ELR (cell line): ENCODE measurements around the gene GPR68.
A peak's percentile ranks its signal among the peaks of the same experiment; 100 is the strongest.
"Not testable (repeated sequence)": the region's sequence is repeated elsewhere in the genome, so short reads cannot be mapped to it uniquely, and the experiment has no call there.

ENCODE experiments used
- DNase-seq: peaks from one replicate; pipeline ENCODE4 v3.0.0-alpha.2; 2015; ENCODE audit warnings: low read depth

GPR68 gene

DNA sequence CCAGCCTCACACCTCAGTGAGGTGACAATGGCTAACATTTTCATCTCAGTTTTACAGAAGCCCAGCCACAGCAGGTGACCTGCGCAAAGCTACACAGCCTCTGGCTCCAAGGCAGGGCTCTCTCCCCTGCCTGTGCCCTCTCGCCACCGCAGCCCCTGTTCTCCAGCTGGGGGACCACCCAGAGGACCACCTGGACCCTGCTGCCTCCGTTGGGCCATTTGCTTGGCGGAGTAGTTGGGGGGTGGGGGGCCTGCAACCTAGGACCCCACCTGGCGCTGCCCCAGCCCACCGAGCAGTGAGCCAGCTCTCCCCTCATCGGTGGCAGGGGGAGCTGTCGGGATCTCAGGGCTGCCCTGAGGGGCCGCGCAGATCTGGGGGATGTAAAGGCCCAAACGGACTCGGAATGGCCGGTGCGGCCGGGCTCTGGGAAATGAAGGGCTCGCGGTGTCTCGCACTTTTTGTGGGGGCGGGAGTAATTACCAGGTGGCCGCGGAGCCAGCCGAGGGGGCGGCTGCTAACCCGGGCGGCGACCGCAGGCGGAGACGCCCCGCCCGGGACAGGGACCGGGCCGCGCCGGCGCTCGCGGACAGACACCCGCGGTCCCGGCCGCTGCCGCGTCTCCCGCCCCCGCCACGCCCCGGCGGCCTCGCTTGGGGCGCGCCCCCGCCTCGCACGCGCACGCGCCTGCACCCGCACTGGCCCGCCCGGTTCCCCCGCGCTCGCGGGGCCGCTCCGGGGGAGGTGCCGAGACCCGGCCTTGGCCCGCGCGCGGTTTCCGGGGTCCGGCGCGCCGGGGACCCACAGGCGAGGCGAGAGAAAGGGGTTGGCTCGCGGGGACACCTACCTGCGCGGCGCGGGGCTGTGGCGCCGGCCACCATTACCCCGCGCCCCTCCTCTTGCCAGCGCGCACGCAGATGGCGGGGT is 8.6 kb upstream of the GPR68 start:
- peak; percentile 46 for DNase-seq

DNA sequence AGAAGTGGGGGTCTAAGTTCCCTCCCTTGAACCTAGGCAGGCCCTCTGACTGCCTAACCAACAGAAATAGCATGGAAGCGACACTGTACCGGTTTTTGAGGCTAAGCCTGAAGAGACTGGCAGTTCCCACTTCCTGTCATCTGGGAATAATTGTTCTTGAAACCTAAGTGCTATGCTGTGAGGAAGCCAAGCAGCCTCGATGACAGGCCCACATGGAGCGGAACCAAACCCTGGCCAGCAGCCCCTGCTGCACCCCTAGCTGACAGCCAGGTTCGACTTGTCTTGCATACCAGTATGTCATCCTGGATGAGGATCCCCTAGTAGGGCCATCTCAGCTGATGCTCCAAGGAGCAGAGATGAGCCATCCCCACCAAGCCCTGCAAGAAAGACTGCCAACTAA is 6.4 kb upstream of the GPR68 start:
- no peak for DNase-seq

DNA sequence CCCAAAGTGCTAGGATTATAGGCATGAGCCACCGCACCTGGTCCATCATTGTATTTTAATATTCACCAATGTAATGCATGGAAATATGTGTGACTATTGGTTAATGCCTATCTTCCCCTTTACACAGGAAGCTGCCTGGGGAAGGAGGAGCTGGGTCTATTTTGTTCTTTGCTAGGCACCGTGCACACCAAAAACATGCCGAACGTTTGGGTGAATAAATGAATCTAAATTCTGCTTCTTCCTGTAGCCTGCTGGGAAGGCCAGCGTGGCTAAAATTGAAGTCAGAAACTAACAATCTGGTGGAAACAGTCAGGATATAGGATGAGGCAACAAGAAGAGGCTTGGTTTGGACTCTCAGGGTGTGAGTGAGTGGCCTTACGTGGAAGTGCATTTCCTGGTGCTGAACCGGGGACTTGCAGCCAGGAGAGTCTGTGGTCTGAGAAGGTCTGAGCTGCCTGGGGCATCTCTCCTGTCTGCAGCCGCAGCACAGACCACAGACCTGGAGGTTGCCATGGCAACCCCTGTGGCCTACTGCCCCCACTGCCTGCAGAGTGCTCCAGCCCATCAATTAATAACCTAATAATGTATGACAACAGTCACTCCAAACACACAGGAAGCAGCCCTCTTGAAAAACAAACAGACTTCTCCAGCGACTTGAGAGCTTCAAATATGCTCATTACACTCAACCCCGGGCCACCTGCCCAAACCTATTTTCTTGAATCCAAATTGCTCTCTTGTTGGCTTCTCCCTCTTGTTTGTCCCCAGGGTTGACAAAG is 5.5 kb upstream of the GPR68 start:
- peak; percentile 87 for DNase-seq

- DNase-seq: no peak
These were observed 1.7 kb upstream of the GPR68 start for GRCh38 chr14:91246051-91246852.

GRCh38 chr14:91245616-91246015 is 1.1 kb upstream of the GPR68 start:
- not testable (repeated sequence) for DNase-seq

DNA sequence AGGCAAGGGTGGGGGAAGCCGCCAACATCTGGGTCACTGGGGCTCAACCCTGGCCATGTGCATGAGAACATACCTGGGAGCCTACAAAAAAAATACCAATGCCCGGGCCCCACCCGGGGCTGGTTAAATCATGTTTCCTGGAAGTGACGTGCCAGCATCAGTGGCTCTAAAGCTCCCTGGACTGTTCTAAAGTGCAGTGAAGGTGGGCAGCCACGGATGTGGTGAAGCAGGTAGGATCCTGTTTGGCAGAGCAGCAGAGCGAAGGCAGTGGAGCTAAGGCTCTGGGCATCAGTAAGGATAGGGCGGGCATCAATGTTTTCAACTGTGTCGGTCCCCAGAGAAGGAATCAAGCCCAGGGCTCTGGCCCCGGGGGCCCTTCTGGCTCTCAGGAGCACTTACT is 525 bp upstream of the GPR68 start:
- DNase-seq: no peak

DNA sequence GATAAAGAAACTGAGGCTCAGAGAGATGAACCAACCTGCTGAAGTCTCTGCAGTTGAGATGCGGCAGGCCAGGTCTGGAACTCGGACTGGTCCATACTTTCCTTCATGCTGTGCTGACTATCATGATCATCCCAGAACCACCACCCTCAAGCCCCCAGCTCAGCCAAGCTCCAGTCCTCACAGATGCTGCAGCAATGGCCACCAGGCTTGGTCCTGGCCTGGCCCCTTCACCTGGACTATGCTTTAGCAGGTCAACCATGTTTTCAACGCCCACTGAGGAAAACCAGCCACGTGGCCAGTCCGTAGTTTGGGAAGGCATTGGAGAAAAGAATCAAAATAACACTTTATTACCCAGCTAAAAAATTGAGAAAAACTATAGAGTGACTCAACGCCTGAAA is 1.4 kb downstream of the GPR68 start:
- DNase-seq: no peak

DNA sequence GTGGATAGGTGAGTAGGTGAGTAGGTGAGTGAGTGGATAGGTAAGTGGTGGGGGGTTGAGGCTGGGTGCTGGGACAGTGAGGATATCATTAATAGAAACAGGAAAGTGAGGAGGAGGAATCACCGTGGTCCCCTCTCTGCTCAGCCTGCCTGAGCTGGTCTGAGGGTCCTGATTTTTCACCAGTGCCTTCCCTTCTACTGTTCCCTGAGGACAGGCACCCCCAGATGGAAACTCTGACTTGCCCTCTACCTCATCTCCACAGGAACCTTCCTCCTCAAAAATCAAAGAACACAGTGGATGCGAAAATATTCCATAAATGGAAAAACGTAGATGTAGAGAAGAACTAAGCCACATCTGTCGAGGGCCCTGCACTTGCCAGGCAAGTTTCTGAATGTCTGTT is 1.9 kb downstream of the GPR68 start:
- DNase-seq: no peak

GRCh38 chr14:91241863-91242262 is 2.6 kb downstream of the GPR68 start:
- no peak for DNase-seq

- no peak for DNase-seq
These were observed 5.8 kb downstream of the GPR68 start for GRCh38 chr14:91238661-91239060.

- no peak for DNase-seq
These were observed 6.4 kb downstream of the GPR68 start for GRCh38 chr14:91238085-91238484.

- DNase-seq: peak; percentile 91
These were observed 7.3 kb downstream of the GPR68 start for GRCh38 chr14:91237219-91237618.

GRCh38 chr14:91235841-91236240 is 8.7 kb downstream of the GPR68 start:
- no peak for DNase-seq

GRCh38 chr14:91234791-91235114 is 9.8 kb downstream of the GPR68 start:
- DNase-seq: no peak

DNA sequence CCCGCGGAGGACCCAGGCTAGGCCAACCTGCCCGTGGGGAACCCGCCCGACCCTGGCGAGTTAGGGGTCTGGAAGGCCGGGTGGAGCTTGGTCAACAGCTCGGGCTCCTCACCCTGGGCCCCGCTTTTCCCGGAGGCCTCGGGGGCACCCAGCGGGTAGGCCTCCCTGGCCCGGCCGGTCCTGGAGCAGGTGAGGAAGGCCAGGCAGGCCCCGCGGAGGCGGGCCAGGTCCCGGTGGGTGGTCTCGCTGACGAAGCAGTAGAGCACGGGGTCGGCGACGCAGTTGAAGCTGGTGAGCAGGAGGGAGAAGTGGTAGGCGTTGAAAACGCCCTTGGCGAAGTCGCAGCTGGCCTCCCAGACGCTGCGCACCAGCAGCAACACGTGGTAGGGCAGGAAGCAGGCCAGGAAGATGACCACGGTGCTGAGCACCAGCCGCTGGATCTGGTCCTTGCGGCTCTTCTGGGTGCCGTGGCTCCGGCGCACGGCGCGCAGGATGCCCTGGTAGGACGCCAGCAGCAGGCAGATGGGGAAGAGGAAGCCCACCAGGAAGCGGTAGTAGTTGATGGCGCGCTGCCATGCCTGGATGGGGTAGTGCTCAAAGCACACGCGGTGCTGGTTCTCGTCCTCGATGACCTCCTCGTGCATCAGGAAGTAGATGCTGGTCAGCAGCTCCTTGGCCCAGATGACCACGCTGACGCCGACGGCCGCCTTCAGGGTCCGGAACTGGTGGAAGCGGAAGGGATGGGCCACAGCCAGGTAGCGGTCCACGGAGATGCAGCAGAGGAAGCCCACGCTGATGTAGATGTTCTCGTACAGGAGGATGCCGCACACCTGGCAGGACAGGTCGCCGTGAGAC is 10.3 kb downstream of the GPR68 start:
- no peak for DNase-seq

GRCh38 chr14:91232603-91233002 is 11.9 kb downstream of the GPR68 start:
- DNase-seq: no peak

- DNase-seq: no peak
These were observed 12.5 kb downstream of the GPR68 start for GRCh38 chr14:91232052-91232451.

DNA sequence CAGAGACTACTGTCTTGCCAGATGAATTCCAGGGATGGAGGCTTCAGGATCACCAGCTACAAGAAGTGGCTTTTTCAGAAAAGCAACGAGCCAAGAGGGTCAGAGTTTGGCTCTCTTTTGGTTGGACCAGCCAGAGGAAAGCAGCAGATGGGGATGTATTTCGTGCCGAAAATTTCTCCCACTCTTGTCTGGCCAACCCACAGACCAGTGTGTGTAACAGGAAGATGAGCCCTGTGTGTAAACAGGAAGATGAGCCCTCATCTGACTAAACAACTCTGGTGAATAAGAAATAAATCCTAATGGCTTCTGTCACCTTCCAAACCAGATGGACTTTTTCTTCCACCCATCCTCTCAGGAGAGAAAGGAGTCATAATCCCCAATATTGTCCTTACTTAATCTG is 13.1 kb downstream of the GPR68 start:
- DNase-seq: peak; percentile 82

GRCh38 chr14:91230397-91231035 is 14.0 kb downstream of the GPR68 start:
- DNase-seq: peak; percentile 81

- peak; percentile 96 for DNase-seq
These were observed 14.7 kb downstream of the GPR68 start for GRCh38 chr14:91229743-91230200.

GRCh38 chr14:91229005-91229382 is 15.5 kb downstream of the GPR68 start:
- DNase-seq: no peak
